WTC11 (cell line): Measurements from ENCODE around the gene PTPRN2.

Experiments used
- ARID4B ChIP-seq: sonication (generic); formaldehyde crosslinking; IDR thresholded peaks from 2 replicates; pipeline ENCODE4 v1.8.0; 2023; ENCODE audit warnings: missing genetic modification reagents, mild to moderate bottlenecking, borderline replicate concordance
- CREB1 ChIP-seq: sonication (generic); formaldehyde crosslinking; IDR thresholded peaks from 2 replicates; pipeline ENCODE4 v1.8.0; 2023; ENCODE audit warnings: mild to moderate bottlenecking, missing genetic modification reagents
- CTCF ChIP-seq: fragments of 200-600 bp; IDR thresholded peaks from 2 replicates; pipeline ENCODE4 v1.8.0; 2022; ENCODE audit warnings: antibody characterized with exemption
- E2F5 ChIP-seq: sonication (generic); formaldehyde crosslinking; IDR thresholded peaks from 2 replicates; pipeline ENCODE4 v1.8.1; 2022; ENCODE audit warnings: mild to moderate bottlenecking, moderate library complexity, missing genetic modification reagents
- ESRRA ChIP-seq: sonication (generic); formaldehyde crosslinking; IDR thresholded peaks from 2 replicates; pipeline ENCODE4 v1.8.1; 2022; ENCODE audit warnings: mild to moderate bottlenecking, missing genetic modification reagents, borderline replicate concordance
- JUN ChIP-seq: sonication (generic); formaldehyde crosslinking; IDR thresholded peaks from 2 replicates; pipeline ENCODE4 v1.8.0; 2023; ENCODE audit warnings: mild to moderate bottlenecking, missing genetic modification reagents
- MAX ChIP-seq: sonication (generic); formaldehyde crosslinking; IDR thresholded peaks from 2 replicates; pipeline ENCODE4 v1.8.0; 2022; ENCODE audit warnings: mild to moderate bottlenecking, missing genetic modification reagents
- NFE2L1 ChIP-seq: sonication (generic); formaldehyde crosslinking; IDR thresholded peaks from 2 replicates; pipeline ENCODE4 v1.8.1; 2023; ENCODE audit warnings: missing genetic modification reagents
- NR1H2 ChIP-seq: sonication (generic); formaldehyde crosslinking; IDR thresholded peaks from 2 replicates; pipeline ENCODE4 v1.9.0; 2021; ENCODE audit warnings: mild to moderate bottlenecking, moderate library complexity, missing genetic modification reagents
- ZNF138 ChIP-seq: sonication (generic); formaldehyde crosslinking; conservative IDR thresholded peaks from 2 replicates; pipeline ENCODE4 v1.8.1; 2022; ENCODE audit warnings: mild to moderate bottlenecking, moderate library complexity, missing genetic modification reagents
- ZSCAN18 ChIP-seq: fragments of 250-450 bp; sonication (Bioruptor Pico); IDR thresholded peaks from 2 replicates; pipeline ENCODE4 v2.1.2; 2022; ENCODE audit warnings: mild to moderate bottlenecking, moderate library complexity

- TF ChIP-seq CTCF (no peak), E2F5 (CRISPR knock-in tag) (no peak), JUN (no peak), NR1H2 (CRISPR knock-in tag) (no peak), ZNF138 (CRISPR knock-in tag) (no peak), NFE2L1 (CRISPR knock-in tag) (no peak), CREB1 (no peak), MAX (CRISPR knock-in tag) (no peak), ARID4B (CRISPR knock-in tag) (no peak), ZSCAN18 (CRISPR knock-in tag) (no peak), ESRRA (no peak)
These were observed 756.3 kb downstream of the PTPRN2 start for GRCh38 chr7:157831143-157831905.
